Raji (cell line): ENCODE data around the gene GMDS.

Source experiments
- POLR2A ChIP-seq: IDR thresholded peaks from 2 replicates; pipeline ENCODE4 v1.6.1; 2011; ENCODE audit warnings: low read depth, low read length, control low read depth; ENCODE audit not compliant: insufficient read depth

The GMDS gene

GRCh38 chr6:1850840-1851157, 394.6 kb downstream of the GMDS start:
- TF ChIP-seq POLR2A = no peak

GRCh38 chr6:1850121-1850839, 395.1 kb downstream of the GMDS start:
- TF ChIP-seq POLR2A = no peak

- no peak for TF ChIP-seq POLR2A
These were observed 395.7 kb downstream of the GMDS start for GRCh38 chr6:1849691-1850090.

GRCh38 chr6:1848752-1849151, 396.7 kb downstream of the GMDS start:
- no peak for TF ChIP-seq POLR2A

- TF ChIP-seq POLR2A = no peak
These were observed 398.8 kb downstream of the GMDS start for GRCh38 chr6:1846611-1847010.

GRCh38 chr6:1842334-1842733, 403.1 kb downstream of the GMDS start:
- TF ChIP-seq POLR2A = no peak

GRCh38 chr6:1841136-1841535, 404.3 kb downstream of the GMDS start:
- TF ChIP-seq POLR2A = no peak

GRCh38 chr6:1840491-1841121, 404.8 kb downstream of the GMDS start:
- TF ChIP-seq POLR2A = no peak

- no peak for TF ChIP-seq POLR2A
These were observed 406.0 kb downstream of the GMDS start for GRCh38 chr6:1839361-1839760.

GRCh38 chr6:1838604-1839213, 406.7 kb downstream of the GMDS start:
- no peak for TF ChIP-seq POLR2A

GRCh38 chr6:1837826-1838225, 407.6 kb downstream of the GMDS start:
- no peak for TF ChIP-seq POLR2A

GRCh38 chr6:1836690-1837089, 408.7 kb downstream of the GMDS start:
- TF ChIP-seq POLR2A = no peak

GRCh38 chr6:1834646-1835516, 410.5 kb downstream of the GMDS start:
- TF ChIP-seq POLR2A = no peak

GRCh38 chr6:1834207-1834606, 411.2 kb downstream of the GMDS start:
- TF ChIP-seq POLR2A = no peak
